Stimulated activated CD4-positive, alpha-beta T cell treated with anti-CD3 and anti-CD28 coated beads, Interleukin-2, amount 100 ng/mL, for 24 hours (primary cell): ENCODE data around the gene DNASE1L1.

ENCODE experiments used
- DNase-seq, 2 donors: peaks; one replicate each; pipeline ENCODE4 v3.0.0-alpha.2; 2020

DNASE1L1 gene

DNA sequence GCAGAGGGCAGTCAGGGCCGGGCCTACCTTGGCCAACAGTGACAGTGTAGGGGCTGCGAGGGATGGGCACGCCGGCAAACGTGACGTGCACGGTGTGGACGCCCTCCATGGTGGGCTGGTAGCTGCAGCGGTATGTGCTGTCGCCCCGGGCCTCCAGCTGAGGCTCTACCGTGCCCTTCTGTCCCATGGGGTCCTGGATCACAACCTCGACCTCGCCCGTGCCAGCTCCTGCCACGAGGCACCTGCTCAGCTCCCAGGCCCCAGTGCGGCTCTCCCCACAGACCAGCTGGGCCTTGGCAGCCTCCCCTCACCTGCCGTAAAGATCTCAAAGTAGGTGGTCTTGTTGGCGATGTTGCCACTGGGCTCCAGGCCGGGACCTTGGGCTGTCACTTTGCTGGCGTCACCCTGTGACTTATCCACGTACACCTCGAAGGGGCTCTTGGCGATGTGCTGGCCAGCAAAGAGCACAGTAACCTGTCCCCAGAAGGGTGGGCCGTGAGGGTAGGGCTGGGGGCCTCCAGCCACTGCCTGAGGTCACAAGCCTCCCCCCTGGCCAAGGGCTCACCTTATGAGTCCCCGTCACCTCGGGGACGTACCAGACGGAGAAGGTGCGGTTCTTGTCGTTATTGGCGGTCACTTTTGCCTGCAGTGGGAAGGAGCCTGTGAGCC, 42.9 kb downstream of the DNASE1L1 start:
- DNase-seq, result no peak

DNA sequence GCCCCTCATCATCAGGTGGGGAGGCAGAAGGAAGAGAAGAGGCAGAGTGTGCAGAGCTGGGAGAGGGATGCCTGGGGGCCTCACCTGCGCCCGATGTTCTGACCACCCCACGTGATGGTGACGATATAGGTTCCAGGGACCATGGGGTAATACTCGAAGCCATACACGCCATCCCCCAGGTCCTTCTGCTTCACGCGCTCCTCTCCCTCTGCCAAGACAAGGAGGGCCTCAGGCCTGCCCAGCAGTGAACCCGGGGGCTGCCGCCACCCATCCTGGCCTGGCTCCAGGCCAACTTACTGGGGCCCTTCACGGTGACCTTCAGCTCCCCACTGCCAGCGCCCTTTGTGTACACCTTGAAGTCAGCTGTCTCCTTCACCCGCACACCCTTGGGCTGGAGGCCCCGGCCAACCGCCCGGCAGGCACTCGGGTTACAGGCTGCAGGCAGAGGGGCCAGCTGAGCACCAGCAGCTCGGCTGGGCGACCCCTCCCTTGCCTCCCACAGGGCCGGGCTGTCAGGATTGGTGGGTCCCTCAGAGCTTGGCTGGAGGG, 43.9 kb downstream of the DNASE1L1 start:
- no peak for DNase-seq

DNA sequence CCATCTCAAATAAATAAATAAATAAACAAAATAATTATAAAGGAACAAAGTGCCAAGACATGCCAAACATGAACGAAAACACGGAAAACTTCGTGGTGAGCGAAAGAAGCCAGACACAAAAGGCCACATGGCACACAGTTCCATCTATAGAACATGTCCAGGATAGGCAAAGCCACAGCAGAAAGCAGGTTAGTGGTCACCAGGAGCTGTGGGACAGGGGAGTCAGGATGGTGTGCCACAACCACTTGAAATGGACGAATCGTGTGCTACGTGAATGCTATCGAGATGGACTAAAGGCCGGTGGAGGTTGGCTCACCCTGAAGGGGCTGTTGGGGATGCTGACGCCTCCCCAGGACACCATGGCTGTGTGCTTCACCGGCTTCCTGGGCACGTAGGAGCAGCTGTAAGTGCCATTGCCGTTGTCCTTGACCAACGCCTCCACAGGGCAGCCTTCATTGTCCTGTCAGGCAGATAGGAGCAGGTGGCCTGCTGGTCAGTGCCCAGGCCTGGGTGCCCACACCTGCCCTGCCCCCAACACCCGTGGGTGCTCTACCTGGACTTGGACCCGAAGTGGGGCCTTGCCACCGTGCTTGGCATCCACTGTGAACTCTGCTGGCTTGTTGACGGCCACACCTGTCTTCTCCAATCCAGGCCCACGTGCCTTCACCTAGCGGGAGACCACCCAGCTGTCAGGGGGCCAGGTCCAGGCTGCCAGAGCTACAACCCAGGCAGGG, 45.2 kb downstream of the DNASE1L1 start:
- DNase-seq, result no peak

DNA sequence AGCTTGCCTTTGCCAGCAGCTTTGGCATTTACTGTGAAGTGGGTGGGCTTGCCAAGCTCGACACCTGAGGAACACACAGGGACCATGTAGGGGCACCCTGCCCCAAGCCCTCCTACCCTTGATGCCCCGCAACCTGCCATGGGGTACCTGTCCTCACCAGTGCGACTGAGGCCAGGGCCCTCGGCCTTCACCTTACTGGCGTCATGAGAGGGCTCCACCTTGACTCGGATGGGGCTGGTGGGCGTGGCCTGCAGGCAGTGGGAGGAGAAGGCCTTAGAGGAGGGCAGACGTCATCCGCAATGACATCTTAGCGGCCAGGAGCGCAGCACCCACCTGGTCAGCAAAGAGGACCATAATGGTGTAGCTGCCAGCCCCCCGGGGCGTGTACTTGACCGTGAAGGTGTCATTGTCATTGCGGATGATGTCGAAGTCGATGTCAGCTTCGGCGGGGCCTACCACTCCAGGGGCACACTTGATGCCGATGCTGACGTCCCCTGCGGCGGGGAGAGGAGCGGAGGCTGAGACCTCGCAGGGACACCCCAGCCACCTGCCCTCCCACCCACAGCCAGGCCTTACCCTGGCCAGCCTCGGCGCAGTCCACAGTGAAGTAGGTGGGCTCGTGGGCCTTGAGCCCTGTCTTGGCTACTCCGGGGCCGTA, 46.8 kb downstream of the DNASE1L1 start:
- no peak for DNase-seq

DNA sequence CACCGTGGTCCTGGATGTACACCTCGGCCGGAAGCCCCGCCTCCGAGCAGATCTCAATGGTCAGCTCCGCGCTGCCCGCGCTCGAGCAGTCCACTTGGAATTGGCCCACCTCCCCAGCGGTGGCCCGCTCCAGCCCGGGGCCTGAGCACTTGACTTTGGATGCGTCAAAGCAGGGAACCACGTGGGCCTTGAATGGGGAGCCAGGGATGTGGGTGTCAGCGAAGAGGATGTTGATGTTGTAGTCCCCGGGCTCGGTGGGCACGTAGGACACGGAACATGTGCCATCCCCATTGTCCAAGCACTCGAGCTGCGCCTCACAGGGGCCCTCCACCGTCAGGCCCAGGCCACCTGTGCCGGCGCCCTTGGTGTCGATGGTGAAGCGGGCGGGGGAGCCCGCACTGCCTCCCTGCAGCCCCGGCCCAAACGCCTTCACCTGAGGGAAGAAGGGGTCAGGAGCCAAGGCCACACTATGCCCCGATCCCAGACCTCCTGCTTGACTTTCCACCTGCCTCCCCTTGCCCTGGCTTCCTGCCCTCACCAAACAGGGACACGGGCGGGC, 48.8 kb downstream of the DNASE1L1 start:
- no peak for DNase-seq

DNA sequence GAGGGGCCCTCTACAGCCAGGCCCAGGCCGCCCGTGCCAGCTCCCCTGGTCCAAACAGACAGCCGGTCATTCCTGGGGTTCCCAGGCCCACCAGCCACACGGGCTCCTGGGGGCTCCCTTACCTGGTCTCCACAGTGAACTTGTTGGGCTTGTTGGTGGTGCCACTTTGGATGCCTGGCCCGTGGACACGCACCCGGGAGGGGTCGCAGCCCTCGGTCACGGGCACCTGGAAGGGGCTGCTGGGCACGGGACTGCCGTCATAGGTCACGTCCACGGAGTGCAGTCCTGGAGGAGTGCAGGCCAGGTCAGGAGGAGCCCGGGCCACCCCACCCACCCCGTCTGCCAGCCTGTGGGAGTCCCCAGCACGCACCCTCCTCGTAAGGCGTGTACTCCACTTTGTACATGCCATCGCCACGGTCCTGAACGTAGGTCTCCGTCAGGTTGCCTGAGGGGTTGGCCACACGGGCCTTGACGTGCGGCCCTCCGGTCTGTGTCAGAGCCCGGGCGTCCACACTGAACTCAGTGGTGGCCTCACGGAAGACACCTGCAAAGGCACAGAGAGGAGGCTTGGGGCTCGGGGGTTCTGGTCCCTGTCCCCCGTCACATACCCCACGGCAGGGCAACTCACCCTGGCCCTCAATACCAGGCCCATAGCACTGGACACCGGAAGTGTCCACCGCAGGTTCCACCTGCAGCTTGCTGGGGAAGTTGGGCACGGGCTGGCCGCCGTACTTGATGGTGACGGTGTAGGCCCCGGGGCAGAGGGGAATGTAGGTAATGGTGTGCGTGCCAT, 49.5 kb downstream of the DNASE1L1 start:
- no peak for DNase-seq

DNA sequence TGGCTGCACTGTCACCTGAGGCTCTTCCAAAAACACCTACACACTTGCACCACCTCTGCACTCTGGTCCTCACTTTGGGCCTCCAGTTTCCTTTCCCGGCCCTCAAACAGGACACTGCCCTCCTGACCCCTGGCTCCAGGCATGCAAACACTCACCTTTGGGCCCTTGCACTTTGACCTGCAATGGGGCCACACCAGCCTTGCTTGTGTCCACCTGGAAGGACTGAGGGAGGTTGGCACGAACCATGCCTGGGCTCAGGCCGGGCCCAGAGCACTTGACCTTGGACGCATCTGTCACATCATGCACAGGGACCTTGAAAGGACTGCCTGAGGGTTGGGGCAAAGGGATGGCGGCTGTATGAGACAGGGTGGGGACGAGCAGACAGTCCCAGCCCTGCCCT, 50.2 kb downstream of the DNASE1L1 start:
- no peak for DNase-seq

DNA sequence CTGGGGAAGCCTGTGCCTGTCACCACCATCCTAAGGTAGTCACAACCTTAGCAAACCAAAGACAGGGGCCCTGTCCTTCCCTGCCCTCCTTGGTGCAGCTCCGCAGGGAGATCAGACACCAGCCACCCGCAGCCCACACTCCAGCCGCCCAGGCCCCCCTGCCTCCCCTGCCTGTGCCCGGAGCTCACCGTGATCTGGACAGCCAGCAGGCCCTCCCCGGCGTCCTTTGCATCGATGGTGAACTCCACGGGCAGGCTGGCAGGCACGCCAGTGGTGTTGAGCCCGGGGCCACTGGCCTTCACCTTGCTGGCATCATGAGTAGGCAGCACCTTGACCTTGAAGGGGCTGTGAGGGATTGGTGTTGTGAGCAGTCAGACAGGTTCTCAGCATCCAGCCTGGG, 51.0 kb downstream of the DNASE1L1 start:
- no peak for DNase-seq

DNA sequence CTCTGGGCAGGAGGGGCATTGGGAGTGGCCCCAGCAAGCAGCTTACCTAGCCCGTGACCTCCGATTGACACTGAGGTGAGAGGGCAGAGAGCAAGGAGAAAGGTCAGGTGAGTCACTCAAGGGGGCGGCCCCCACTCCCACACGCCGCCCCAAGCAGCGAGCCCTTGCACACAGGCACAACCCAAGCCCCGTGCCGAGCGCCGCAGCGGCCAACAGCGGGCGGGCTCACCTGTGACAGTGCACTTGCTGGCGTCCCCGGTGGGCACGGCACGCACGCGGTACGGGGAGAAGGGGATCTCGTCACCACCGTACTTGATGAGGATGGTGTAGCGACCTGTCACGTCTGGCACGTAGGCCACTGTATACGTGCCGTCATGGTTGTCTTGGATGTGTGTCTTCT, 51.8 kb downstream of the DNASE1L1 start:
- no peak for DNase-seq

DNA sequence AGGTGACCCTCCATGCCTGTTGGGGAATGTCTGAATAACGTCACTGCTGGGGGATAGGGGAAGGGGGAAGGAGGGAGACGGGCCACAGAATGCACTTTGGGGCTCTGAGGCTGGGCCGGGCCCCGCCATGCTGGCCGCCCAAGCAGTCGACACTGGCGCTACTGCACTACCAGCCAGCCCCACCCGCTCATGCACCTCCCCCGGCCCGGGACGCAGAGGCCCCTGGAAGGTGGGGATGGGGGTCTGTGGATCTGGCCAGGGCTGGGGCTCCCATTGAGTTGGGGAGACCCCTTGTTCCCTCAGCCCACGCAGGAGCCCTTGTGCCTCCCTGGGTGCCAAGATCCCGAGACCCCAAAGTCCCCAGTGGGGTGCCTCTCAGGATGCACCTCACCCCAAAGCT, 52.5 kb downstream of the DNASE1L1 start:
- no peak for DNase-seq

DNA sequence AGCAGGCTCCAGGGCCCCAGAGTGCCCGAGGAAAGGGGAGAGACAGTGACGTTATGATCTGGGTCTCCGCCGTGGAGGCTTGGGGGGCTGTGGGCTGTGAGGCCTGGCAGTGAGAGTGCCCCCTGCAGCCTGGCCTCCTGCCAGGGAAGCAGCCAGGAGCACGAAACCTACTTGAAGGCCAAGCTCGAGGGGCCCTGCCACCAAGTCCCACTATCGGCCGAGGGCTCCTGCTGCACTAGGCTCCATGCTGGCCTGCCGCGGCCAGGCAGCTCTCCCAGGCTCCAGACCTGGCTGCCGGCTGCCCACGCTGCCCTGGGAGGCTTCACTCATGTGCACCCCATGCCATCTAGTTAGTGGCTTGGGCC, 53.3 kb downstream of the DNASE1L1 start:
- DNase-seq, result no peak

DNA sequence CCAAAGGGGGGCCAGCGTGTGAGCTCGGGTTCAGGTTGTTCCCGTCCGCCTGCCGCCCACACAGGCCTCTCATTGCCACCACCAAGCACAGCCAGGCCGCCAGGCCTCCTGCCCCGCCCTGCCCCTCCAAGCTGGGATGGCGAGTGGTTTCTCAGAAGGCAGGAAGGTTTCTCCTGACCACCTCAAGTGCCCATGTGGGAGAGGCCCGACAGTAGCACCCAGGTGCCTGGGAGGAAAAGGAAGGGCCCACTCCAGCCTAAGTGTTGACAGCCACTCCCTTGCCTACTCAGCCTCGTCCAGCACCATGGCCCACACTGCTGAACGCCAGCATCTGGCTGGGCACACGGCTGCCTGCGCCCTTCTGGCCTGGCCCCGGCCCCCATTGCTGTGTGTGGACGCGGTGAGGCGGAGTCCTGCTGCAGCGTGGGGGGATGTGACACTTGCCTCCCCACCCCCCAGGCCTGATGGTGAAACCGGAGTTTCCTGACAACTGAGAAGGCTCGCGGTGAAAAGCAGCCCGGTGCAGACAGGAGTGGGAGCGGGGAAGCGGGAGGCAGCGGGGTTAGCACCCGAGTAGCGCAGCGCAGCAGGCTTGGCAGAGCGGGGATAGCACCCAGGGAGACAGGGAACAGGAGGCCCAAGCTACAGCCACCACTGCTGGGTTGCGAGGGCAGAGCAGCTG, 53.8 kb downstream of the DNASE1L1 start:
- no peak for DNase-seq

DNA sequence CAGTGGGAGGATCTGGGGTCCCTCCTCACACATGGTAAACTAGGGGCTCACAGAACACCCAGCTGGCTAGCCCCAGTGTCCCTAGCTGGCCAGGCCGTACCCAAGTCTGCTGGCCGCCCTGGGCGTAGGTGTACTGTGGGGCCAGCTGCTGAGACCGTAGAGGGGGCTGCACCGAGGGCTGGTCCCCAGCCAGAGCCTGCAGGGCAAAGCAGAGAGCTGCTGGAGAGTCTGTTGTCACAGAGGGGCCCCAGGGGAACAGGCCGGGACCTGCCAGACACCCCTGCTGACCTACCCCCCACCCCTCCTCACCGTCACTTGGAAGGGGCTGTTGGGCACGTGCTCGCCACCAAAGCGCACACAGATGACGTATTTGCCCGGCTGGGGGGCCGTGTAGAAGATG, 54.5 kb downstream of the DNASE1L1 start:
- no peak for DNase-seq

DNA sequence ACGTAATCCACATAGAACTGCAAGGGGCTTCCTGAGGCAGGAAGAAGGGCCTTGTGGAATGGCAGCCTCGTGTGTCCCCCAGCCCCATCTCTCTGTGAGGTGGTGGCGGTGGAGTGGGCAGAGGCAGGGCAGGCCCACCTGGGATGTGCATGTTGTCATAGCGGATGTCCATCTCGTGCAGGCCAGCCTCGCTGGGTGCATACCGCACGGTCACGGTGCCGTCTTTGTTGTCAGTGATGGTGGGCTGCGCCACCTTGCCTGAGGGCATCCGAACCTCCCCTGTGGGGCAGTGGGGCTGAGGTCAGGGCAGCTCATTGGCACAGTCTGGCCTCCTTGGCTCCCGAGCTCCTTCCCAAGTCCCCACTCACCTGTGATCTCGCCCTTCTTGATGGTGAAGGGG, 55.0 kb downstream of the DNASE1L1 start:
- DNase-seq, result no peak

DNA sequence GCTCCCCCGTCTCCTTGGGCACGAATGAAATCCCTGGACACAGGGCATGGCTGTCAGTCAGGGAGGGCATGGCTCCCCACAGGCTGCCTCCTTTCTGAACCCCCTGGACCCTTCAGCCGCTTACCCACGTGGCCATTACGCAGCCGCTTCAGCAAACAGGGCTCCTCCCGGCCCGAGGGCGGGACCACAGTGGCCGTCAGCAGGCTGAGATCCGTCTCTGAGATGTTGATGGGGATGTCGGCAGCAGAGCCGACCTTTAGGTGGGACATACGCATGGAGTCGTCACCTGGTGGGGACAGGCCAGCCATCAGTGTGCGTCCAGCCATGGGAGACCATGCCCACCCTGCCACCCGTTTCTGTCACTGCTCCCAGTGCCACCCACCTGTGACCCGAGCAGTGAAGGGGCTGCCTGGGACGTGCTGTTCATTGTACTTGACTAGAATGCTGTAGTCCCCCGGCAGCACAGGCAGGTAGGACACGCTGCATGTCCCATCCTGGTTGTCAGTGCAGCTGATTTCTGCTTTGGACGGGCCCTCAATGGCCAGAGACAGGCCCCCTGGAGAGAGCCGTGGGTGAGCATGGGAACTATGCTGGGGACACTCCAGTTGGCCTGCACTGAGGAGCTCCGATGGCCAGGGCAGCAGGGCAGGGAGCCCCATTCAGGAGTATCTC, 55.7 kb downstream of the DNASE1L1 start:
- DNase-seq, result no peak

DNA sequence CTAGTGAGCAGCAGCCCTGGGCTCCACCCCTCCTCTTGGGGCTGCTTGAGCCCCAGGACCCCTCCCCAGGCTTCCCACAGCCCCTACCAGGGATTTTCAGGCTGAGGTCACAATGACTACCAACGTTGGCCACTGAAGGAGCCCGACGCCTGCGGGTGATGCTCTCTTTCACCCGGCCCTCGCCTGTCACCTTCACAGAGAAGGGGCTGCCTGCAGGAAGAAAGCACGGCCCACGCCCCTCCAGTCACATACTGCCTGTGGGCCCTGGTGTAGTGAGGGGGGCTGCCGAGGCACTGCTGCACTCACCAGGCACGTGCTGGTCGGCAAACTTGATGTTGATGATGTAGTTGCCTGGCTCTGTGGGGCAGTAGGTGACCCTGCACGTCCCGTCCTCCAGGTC, 56.6 kb downstream of the DNASE1L1 start:
- no peak for DNase-seq

DNA sequence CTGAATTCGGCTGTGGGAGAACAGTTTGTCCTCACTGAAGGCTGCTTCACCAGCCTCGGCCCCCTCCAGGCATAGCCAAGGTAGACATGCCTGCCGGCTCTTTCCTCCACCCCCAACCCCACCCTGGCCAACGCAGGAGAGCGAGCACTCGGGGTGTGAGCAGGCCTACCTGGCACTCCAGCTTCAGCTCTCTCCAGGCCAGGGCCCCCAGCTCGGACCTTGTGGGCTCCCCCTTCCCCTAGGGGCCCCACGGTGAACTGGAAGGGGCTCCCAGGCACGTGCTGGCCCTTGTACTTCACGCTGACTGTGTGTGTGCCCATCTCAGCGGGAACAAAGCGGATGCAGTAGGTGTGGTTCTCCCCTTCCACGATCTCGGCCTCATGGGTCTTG, 57.0 kb downstream of the DNASE1L1 start:
- DNase-seq, result no peak
